Neutrophil (primary cell): ENCODE measurements around the gene CMTM2.

Experiments
- H3K27ac ChIP-seq: fragments of 200-600 bp; sonication (generic); 2 replicates; pipeline ENCODE4 v1.5.1; 2016; ENCODE audit warnings: mild to moderate bottlenecking, moderate library complexity
- H3K27me3 ChIP-seq: fragments of 200-600 bp; sonication (generic); 2 replicates; pipeline ENCODE4 v1.6.0; 2016; ENCODE audit warnings: mild to moderate bottlenecking
- H3K36me3 ChIP-seq: fragments of 200-600 bp; sonication (generic); 2 replicates; pipeline ENCODE4 v1.5.1; 2017
- H3K4me1 ChIP-seq, 2 experiments: fragments of 200-600 bp in 1 of 2; sonication (generic) in 1 of 2; 1 replicate in 1 of 2; 2 replicates in 1 of 2; pipeline versions ENCODE4 v1.5.1 to v1.6.1; 2013 to 2016; ENCODE audit warnings: low read depth in 1 of 2, low read length in 1 of 2, mild to moderate bottlenecking in 1 of 2, moderate library complexity in 1 of 2; ENCODE audit not compliant: control insufficient read depth in 1 of 2, insufficient read depth in 1 of 2
- H3K4me3 ChIP-seq, 2 experiments: fragments of 200-600 bp in 1 of 2; sonication (generic) in 1 of 2; 1 replicate in 1 of 2; 2 replicates in 1 of 2; pipeline ENCODE4 v1.5.1; 2013 to 2016; ENCODE audit warnings: low read depth in 1 of 2, low read length in 1 of 2, mild to moderate bottlenecking in 1 of 2, moderate library complexity in 1 of 2
- H3K9me3 ChIP-seq: fragments of 200-600 bp; sonication (generic); 2 replicates; pipeline ENCODE4 v1.5.1; 2016
- CTCF ChIP-seq: fragments of 200-600 bp; sonication (generic); IDR thresholded peaks from 2 replicates; pipeline ENCODE4 v1.5.1; 2016; ENCODE audit warnings: antibody characterized with exemption

The CMTM2 gene

GRCh38 chr16:66551348-66551759 lies 27.9 kb upstream of the CMTM2 start:
- TF ChIP-seq CTCF, result peak; percentile 95
- Histone ChIP-seq H3K4me1 (peaks cover 85 to 89% of the 10 kb centered on the region in 2 experiments), H3K4me3 (peak overlapping the region; percentile 95 to 99), H3K27ac (peak overlapping the region; percentile 98), H3K9me3 (no peaks in the 10 kb centered on the region), H3K27me3 (no peaks in the 10 kb centered on the region), H3K36me3 (peaks cover 17% of the 10 kb centered on the region)

- no peaks in the 10 kb centered on the region for H3K9me3 ChIP-seq
- H3K4me3 ChIP-seq, result peak overlapping the region; percentile 95 to 99
- H3K4me1 ChIP-seq, result peaks cover 88 to 94% of the 10 kb centered on the region in 2 experiments
- no peak for TF ChIP-seq CTCF
- H3K36me3 ChIP-seq, result peaks cover 21% of the 10 kb centered on the region
- no peaks in the 10 kb centered on the region for H3K27me3 ChIP-seq
- peak overlapping the region; percentile 98 for H3K27ac ChIP-seq
These were observed 27.4 kb upstream of the CMTM2 start for GRCh38 chr16:66551788-66552285.

- Histone ChIP-seq H3K36me3 (peaks cover 28% of the 10 kb centered on the region), H3K4me1 (peaks cover 88 to 98% of the 10 kb centered on the region in 2 experiments), H3K4me3 (peak within 1 kb of the TSS; percentile 95 to 99), H3K27ac (peak within 1 kb of the TSS; percentile 98), H3K27me3 (no peaks in the 10 kb centered on the region), H3K9me3 (no peaks in the 10 kb centered on the region)
- peak; percentile 57 for TF ChIP-seq CTCF
These were observed 26.7 kb upstream of the CMTM2 start, which contains the start of gene CKLF for GRCh38 chr16:66552286-66553177. CKLF (plus strand) TSS chr16:66552576; CDS start chr16:66552716, 140 bp downstream.

GRCh38 chr16:66553223-66553622 lies 26.0 kb upstream of the CMTM2 start:
- Histone ChIP-seq H3K36me3 (peaks cover 35% of the 10 kb centered on the region), H3K27me3 (no peaks in the 10 kb centered on the region), H3K4me1 (peaks cover 88 to 98% of the 10 kb centered on the region in 2 experiments), H3K9me3 (no peaks in the 10 kb centered on the region), H3K4me3 (peak overlapping the region; percentile 95 to 99), H3K27ac (peak overlapping the region; percentile 98)
- no peak for TF ChIP-seq CTCF

GRCh38 chr16:66554021-66554420 lies 25.2 kb upstream of the CMTM2 start:
- H3K4me1 ChIP-seq, result peaks cover 88 to 98% of the 10 kb centered on the region in 2 experiments
- H3K36me3 ChIP-seq, result peaks cover 43% of the 10 kb centered on the region

More at GRCh38 chr16:66554021-66554420, 25.2 kb upstream of the CMTM2 start:
- Histone ChIP-seq H3K4me3 (peak overlapping the region; percentile 95 to 99), H3K27me3 (no peaks in the 10 kb centered on the region), H3K9me3 (no peaks in the 10 kb centered on the region), H3K27ac (peak overlapping the region; percentile 98)
- TF ChIP-seq CTCF, result no peak
